PFSK-1 (cell line): ENCODE results near the gene CENPP.

Experiments used
- FOXP2 ChIP-seq: optimal IDR thresholded peaks from 2 replicates; pipeline ENCODE3; 2011; ENCODE audit warnings: borderline replicate concordance, control low read depth, inconsistent platforms; ENCODE audit not compliant: insufficient read depth; ENCODE audit errors: extremely low read length, extremely low read depth
- POLR2AphosphoS5 ChIP-seq: IDR thresholded peaks from 2 replicates; pipeline ENCODE4 v1.6.1; 2012; ENCODE audit warnings: low read depth, mild to moderate bottlenecking, control low read depth, low read length, moderate library complexity
- REST ChIP-seq, 2 experiments: IDR thresholded peaks; 2 replicates each; pipeline versions ENCODE4 v1.6.1 to v1.8.0; 2011 to 2012; ENCODE audit warnings: low read depth in 2 of 2, low read length in 2 of 2, control low read depth in 1 of 2, inconsistent platforms in 1 of 2, mild to moderate bottlenecking in 1 of 2, moderate library complexity in 1 of 2; ENCODE audit not compliant: insufficient read depth in 1 of 2
- SIN3A ChIP-seq: IDR thresholded peaks from 2 replicates; pipeline ENCODE4 v1.6.1; 2012; ENCODE audit warnings: mild to moderate bottlenecking, low read length, moderate library complexity, borderline replicate concordance; ENCODE audit not compliant: insufficient read depth
- TAF1 ChIP-seq: IDR thresholded peaks from 2 replicates; pipeline ENCODE4 v1.6.1; 2012; ENCODE audit warnings: low read length, control low read depth, borderline replicate concordance; ENCODE audit not compliant: insufficient read depth

Gene CENPP

GRCh38 chr9:92313624-92314012, 12.1 kb upstream of the CENPP start:
- TF ChIP-seq FOXP2 (no peak), REST (IDR thresholded peaks at IDR 0.05; ENCODE audit: insufficient read depth in 1 of 2, low read depth in 2 of 2, low read length in 2 of 2) (no peak), TAF1 (no peak), SIN3A (no peak), POLR2AphosphoS5 (no peak)

- TF ChIP-seq SIN3A (no peak), POLR2AphosphoS5 (no peak), REST (IDR thresholded peaks at IDR 0.05; ENCODE audit: insufficient read depth in 1 of 2, low read depth in 2 of 2, low read length in 2 of 2) (no peak), TAF1 (no peak), FOXP2 (no peak)
Measured at GRCh38 chr9:92315456-92315855, 10.3 kb upstream of the CENPP start.

GRCh38 chr9:92324431-92324830, 1.3 kb upstream of the CENPP start:
- no peak for TF ChIP-seq TAF1
- no peak for TF ChIP-seq FOXP2
- no peak for TF ChIP-seq POLR2AphosphoS5
- no peak for TF ChIP-seq REST (IDR thresholded peaks at IDR 0.05; ENCODE audit: insufficient read depth in 1 of 2, low read depth in 2 of 2, low read length in 2 of 2)
- TF ChIP-seq SIN3A = no peak

- no peak for TF ChIP-seq SIN3A
- no peak for TF ChIP-seq FOXP2
- TF ChIP-seq REST (IDR thresholded peaks at IDR 0.05; ENCODE audit: insufficient read depth in 1 of 2, low read depth in 2 of 2, low read length in 2 of 2) = no peak
- TF ChIP-seq POLR2AphosphoS5 = no peak; the same call in 1 of the 2 replicates
- no peak for TF ChIP-seq TAF1
Measured at GRCh38 chr9:92324889-92325268, 874 bp upstream of the CENPP start.

GRCh38 chr9:92325991-92326500, 293 bp downstream of the CENPP start:
- no peak for TF ChIP-seq TAF1
